HG02840 (cell line): ENCODE data around the gene IRS1.

ENCODE experiments used
- ATAC-seq: cut with Tn5 transposase; IDR thresholded peaks from one replicate; pipeline ENCODE4 v1.9.1; 2021; ENCODE audit warnings: mild to moderate bottlenecking, moderate library complexity, moderate number of reproducible peaks; ENCODE audit not compliant: unreplicated experiment, low FRiP score

The IRS1 gene

DNA sequence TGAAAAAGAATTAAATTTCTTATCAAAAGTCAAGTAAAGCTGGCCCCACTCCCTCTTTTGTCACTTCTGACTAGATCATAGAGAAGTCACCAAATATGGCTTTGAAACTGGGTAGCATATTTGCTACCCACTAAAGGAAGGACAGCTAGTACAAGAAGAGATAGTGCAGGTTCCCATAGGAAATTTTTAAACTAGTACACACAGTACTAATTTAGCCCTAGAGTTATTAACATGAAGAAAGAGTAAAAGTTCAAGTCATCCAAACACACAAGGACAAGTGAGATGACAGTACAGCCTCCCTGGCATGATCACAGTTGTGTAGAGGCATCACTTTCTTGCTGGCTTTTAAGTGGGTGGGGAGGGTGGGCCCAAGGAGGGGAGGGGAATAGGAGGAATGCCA, 100.9 kb downstream of the IRS1 start:
- no peak for ATAC-seq

DNA sequence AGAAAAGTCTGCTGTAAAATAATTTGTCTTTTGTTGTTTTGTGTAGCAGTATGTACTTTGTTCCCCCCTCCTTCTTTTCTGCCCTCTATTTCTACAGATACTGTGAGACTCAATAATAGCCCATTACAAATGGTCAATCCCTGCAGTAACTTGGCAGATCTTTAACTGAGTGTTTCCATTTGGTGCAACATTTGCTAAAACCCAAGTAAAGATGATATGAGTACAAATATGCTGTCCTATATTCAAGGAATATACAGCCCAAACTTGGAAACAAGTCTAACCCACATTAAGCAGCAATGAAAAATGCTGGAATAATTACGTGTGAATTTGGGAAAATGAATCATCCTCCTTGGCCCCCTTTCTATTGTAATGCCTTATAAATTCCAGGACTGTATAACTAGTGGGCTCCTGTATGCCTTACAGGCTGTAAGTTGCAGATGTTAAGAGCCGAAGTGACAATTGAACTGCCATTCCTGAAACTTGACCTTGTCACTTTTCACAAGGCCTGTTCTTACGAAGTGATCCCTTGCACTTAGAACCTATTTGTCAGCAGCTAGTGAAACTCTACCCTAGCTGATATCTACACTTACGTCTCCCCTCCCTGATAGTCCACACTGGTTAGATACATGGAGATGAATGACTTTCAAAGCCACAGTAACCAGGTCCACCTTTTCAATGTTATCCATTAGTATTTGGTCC, 104.9 kb downstream of the IRS1 start:
- ATAC-seq = no peak

DNA sequence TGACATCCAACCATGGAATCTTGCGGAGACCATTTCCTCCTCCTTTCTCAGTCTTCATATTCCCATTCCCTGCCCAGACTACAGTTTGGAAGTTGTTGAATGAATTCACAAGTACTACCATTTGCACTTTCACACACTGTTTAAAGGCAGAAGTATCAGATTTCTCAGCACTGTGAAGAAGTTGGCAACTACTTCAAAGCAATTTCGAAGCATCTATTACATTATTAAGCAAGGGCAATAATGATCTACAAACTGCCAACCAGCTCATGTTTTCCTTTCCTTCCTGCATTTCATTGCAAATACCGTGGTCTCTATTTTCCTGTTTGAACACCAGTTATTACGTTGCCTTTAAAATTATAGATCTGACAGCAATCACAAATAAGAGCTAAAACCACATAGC, 105.5 kb downstream of the IRS1 start:
- no peak for ATAC-seq

DNA sequence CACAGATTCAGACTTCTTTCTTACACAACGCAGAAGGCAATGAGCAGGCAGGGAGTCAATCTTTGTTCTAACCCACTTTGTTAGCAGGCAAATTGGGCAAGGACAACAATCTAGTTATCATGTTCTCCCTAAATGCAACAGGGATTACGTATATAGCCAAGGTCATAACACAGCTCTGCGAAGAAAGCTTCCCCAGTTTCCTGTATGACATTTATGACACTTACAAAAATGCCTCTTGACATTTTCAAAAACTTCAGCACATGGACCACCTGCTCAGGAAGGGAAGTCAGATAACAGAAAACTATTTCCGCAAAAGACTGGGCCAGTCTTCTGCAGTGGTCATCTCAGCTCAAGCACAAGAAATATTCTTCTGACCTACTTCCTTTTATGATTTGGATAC, 106.1 kb downstream of the IRS1 start:
- no peak for ATAC-seq

DNA sequence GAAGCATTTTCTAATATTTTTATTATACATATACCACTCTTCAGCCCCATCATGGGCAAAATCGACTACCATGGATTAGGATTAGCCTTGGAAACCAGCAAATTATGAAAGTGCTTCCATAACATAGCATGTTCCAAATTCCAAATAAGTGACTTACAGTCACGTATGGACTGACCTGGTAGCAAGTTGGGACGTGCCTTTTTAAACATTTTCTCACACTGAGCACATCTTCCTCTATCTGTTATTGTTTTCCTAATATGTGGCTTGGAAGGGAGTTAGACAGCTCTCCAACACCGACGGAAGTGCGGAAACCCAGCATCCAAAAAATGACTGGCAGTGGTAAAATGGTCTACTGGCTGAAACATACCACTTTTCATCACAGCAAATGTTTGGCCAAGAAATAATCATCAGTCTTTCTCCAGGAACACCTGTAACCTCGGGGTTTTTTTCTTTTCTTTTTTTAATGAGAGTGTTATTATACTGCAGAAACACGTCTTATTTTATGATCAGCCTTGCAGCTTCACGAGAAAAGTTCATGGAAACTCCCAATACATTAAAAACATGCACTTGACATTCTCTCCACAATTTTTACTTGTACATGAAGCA, 107.0 kb downstream of the IRS1 start:
- no peak for ATAC-seq

DNA sequence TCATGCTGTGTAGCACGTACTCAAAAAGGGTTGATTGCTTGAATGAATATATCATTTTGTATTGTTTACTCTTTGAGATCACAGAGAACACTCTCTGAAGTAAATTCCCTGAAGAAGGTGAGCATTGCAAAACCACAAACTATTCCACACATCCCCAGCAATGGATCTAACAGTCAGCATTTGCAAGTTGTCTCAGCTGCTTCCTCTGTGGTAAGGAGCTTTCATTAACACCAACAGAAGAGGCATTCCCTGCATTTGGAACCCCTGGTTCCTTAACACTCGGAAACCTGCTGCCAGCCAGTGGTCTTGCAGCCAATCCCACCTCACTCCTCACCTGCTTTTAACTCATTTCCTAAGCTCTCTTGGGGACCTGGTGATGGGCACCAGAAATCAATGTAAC, 108.4 kb downstream of the IRS1 start:
- ATAC-seq = no peak

DNA sequence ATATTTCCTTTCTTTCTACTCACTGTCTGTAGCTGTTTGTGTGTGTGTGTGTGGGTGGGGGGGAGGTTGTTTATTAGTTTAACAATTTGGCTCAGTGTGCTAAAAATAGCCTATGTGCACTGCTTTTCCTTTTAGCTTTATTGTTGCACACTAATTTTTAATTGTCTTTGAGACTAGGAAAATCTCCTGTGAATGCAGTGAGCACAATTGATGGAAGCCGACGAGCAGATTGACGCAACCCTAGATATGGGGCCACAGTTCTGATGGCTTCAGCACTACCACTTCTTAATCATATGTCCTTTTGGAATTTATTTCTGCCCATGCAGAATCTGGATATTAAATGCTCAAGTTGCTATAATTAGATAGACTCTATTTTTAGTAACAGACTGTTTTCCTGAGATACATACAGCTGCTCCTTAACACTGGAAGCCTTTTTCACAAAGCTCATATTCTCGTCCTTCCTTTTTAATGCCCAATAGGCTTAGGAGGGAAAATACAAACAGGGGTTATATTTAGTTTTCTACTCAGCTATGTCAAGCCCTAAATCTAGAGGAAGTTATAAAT, 109.1 kb downstream of the IRS1 start:
- no peak for ATAC-seq

DNA sequence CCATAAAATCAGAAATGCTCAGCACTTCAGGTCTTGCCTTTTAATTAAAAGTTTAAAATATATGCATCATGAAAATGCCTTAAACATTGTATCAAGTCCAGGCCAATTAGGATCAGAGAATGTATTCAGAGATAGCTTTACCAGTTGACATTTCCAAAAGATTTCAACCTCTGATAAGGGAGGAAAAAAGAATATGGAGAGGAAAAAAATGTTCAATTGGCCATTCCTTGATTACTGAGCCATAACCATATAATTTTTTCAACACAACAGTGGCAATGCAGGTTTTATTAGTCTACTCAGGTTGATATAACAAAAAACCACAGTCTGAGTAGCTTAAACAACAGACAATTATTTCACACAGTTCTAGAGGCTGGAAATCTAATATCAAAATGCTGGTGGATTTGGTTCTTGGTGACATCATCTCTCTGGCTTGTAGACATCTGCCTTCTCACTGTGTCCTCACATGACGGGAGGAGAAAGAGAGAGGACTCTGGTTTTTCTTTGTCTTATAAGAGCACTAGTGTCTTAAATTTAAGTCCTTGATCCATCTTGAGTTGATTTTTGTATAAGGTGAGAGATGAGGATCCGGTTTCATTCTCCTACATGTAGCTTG, 111.9 kb downstream of the IRS1 start:
- ATAC-seq = no peak

DNA sequence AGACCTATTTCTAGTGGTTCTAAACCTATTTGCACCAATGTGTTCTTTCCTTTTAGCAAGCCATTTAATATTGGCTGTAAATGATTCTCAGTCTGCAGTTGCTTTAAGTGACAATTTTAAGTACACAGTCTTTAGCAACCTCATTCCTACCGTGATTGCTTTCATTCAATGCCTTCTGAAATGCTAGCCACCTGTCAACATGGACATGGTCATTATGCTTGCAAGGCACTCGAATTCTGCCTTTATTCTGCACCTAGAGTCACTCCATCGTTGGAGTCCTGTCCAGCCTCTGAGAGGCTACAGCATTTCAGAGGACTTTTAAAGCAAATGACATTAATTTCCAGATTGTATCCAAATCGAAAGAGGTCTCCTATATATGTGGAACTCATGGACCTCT, 115.1 kb downstream of the IRS1 start:
- ATAC-seq = no peak

DNA sequence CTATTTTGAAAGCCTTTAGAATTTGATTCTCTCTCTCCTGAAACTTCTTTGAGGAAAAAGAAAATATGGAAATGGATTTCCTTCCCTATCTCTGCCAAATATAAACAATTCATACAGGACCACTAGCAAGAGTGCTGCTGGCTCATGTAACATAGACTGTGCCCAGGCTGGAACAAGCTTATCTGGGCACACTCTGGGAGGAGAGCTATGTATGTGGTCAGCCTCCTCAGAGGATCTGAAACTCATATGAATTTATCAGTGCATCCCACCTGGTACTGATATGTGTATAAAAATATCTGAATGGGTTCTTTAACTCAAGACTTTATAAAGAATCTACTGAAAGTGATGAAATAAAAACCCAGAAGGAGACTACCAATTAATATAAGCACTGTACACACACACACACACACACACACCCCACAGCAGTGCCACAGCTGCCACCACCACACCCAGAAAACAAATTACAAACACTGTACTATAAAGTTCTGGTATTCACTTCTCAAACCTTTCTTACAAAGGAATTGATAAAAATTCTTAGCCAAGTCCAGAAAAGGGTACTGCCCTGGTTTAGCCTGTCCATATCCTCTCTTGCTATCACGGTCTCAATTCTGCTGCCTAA, 115.6 kb downstream of the IRS1 start:
- no peak for ATAC-seq

DNA sequence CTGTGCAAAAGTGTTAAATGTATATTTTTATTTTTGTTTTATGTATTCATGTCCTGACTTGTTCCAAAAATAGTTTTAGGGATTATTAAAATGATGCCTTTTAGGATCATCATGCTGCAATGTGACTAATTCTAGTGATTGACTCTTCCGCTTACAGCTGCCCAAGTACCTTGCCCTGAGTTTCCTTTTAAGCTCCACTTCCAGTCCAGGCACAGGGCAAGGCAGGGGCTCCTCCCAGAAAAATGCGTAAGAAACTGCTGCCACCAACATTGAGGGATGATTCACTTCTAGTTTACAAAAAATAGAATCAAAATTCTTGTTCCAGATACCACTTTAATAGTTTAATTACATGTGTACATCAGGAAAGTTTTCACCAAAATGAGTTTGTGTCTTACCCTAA, 116.4 kb downstream of the IRS1 start:
- ATAC-seq = no peak
